Measurements from ENCODE around the gene OR10R2.

- TF ChIP-seq CTCF (IDR thresholded peaks at IDR 0.05; ENCODE audit: low read depth, low read length) (no peak), POLR2A (IDR thresholded peaks at IDR 0.05; ENCODE audit: extremely low read depth, insufficient read length) (no peak), MYC (IDR thresholded peaks at IDR 0.05; ENCODE audit: low read depth, low read length) (no peak), MAX (IDR thresholded peaks at IDR 0.05; ENCODE audit: low read depth, low read length) (no peak)
Measured at GRCh38 chr1:158471920-158472319, at the start of gene OR10R2.
